IMR-90 (cell line): ENCODE measurements around the gene DLL4. TPM values are rescaled to one million over a fixed set of nuclear protein-coding genes. Genes with fewer than 3 reads are reported as not detected.

ENCODE experiments used
- ATAC-seq: fragments of 200-7000 bp; cut with Tn5 transposase; 2 replicates; pipeline ENCODE4 v1.9.1; 2020; ENCODE audit warnings: low read depth, mild to moderate bottlenecking, moderate library complexity
- BruUV-seq: library from RNA; stranded (reverse); fragments of 400-500 nt; replicated peaks from 2 replicates; lab custom pipeline; 2021; lab: Mats Ljungman, UMichigan
- CTCF ChIA-PET: fragments of 300-600 bp; formaldehyde crosslinking; extraction: SDS; loops from one replicate; lab custom pipeline; 2021; ENCODE audit warnings: antibody characterized with exemption; lab: Yijun Ruan, JAX
- POLR2A ChIA-PET: fragments of 300-600 bp; sonication (Branson Sonifier 250); formaldehyde crosslinking; loops from one replicate; lab custom pipeline; 2022; ENCODE audit warnings: antibody characterized with exemption; ENCODE audit not compliant: unreplicated experiment; lab: Charles Lee
- DNase-seq: peaks from one replicate; pipeline ENCODE4 v3.0.0; 2013
- H2AFZ ChIP-seq: replicated peaks from 2 replicates; pipeline ENCODE3; 2013; ENCODE audit warnings: low read length, mild to moderate bottlenecking; ENCODE audit not compliant: poor library complexity
- H2AK5ac ChIP-seq: 2 replicates; pipeline ENCODE4 v1.6.1; 2013; ENCODE audit warnings: low read depth, low read length, inconsistent platforms
- H2AK9ac ChIP-seq: replicated peaks from 2 replicates; pipeline ENCODE3; 2013; ENCODE audit warnings: mild to moderate bottlenecking, low read depth, low read length, moderate library complexity; ENCODE audit not compliant: poor library complexity
- H2BK120ac ChIP-seq: 2 replicates; pipeline ENCODE4 v1.6.1; 2013; ENCODE audit warnings: low read depth, low read length, inconsistent platforms
- H2BK15ac ChIP-seq: 3 replicates; pipeline ENCODE4 v1.6.1; 2013; ENCODE audit warnings: low read depth, low read length, inconsistent platforms
- H2BK20ac ChIP-seq: 2 replicates; pipeline ENCODE4 v1.6.1; 2013; ENCODE audit warnings: low read depth, mild to moderate bottlenecking, inconsistent platforms, low read length, moderate library complexity
- H2BK5ac ChIP-seq: 2 replicates; pipeline ENCODE4 v1.6.1; 2013; ENCODE audit warnings: mild to moderate bottlenecking, low read depth, low read length, inconsistent platforms; ENCODE audit not compliant: poor library complexity, severe bottlenecking
- H3K14ac ChIP-seq: replicated peaks from 2 replicates; pipeline ENCODE4 v1.6.1; 2013; ENCODE audit warnings: low read depth, low read length, inconsistent platforms
- H3K18ac ChIP-seq: 2 replicates; pipeline ENCODE4 v1.6.1; 2013; ENCODE audit warnings: low read depth, low read length, control low read depth
- H3K23ac ChIP-seq: 2 replicates; pipeline ENCODE4 v1.6.1; 2013; ENCODE audit warnings: low read depth, low read length, inconsistent platforms
- H3K27ac ChIP-seq: 2 replicates; pipeline ENCODE4 v1.5.1; 2013; ENCODE audit warnings: mild to moderate bottlenecking, control low read depth, low read length; ENCODE audit not compliant: insufficient read depth
- H3K27me3 ChIP-seq: 2 replicates; pipeline ENCODE4 v1.6.1; 2013; ENCODE audit warnings: low read length; ENCODE audit not compliant: control insufficient read depth, insufficient read depth
- H3K36me3 ChIP-seq: 2 replicates; pipeline ENCODE4 v1.6.1; 2013; ENCODE audit warnings: low read length, mixed read lengths; ENCODE audit not compliant: control insufficient read depth, insufficient read depth
- H3K4ac ChIP-seq: 2 replicates; pipeline ENCODE4 v1.6.1; 2013; ENCODE audit warnings: low read depth, low read length, inconsistent platforms
- H3K4me1 ChIP-seq: 2 replicates; pipeline ENCODE4 v1.6.1; 2013; ENCODE audit warnings: low read length, mixed read lengths; ENCODE audit not compliant: control insufficient read depth, insufficient read depth
- H3K4me2 ChIP-seq: 2 replicates; pipeline ENCODE4 v1.6.1; 2013; ENCODE audit warnings: low read depth, mild to moderate bottlenecking, control low read depth, low read length, moderate library complexity
- H3K4me3 ChIP-seq: 2 replicates; pipeline ENCODE4 v1.5.1; 2013; ENCODE audit warnings: low read depth, mild to moderate bottlenecking, control low read depth, low read length, moderate library complexity; ENCODE audit not compliant: insufficient read depth
- H3K56ac ChIP-seq: 2 replicates; pipeline ENCODE4 v1.6.1; 2013; ENCODE audit warnings: low read length, inconsistent platforms; ENCODE audit not compliant: insufficient read depth; ENCODE audit errors: extremely low read depth
- H3K79me1 ChIP-seq, 2 experiments: 2 replicates each; pipeline ENCODE4 v1.6.1; 2013; ENCODE audit warnings: low read length in 2 of 2, inconsistent platforms in 1 of 2, low read depth in 1 of 2
- H3K9ac ChIP-seq: 2 replicates; pipeline ENCODE4 v1.6.1; 2013; ENCODE audit warnings: low read depth, low read length, control low read depth
- H3K9me1 ChIP-seq: 2 replicates; pipeline ENCODE4 v1.6.1; 2013; ENCODE audit warnings: low read length, inconsistent platforms; ENCODE audit not compliant: insufficient read depth
- H3K9me3 ChIP-seq: 2 replicates; pipeline ENCODE4 v1.6.1; 2013; ENCODE audit warnings: low read length; ENCODE audit not compliant: control insufficient read depth, insufficient read depth
- H4K20me1 ChIP-seq: 2 replicates; pipeline ENCODE4 v1.6.1; 2013; ENCODE audit warnings: low read length, inconsistent platforms; ENCODE audit not compliant: insufficient read depth
- H4K5ac ChIP-seq: 2 replicates; pipeline ENCODE4 v1.6.1; 2013; ENCODE audit warnings: mild to moderate bottlenecking, low read depth, low read length, control low read depth
- H4K8ac ChIP-seq, 2 experiments: 2 replicates each; pipeline ENCODE4 v1.6.1; 2013; ENCODE audit warnings: low read depth in 2 of 2, low read length in 2 of 2, control low read depth in 1 of 2, inconsistent platforms in 1 of 2
- H4K91ac ChIP-seq: 2 replicates; pipeline ENCODE4 v1.6.1; 2013; ENCODE audit warnings: low read depth, low read length, inconsistent platforms; ENCODE audit not compliant: insufficient read depth
- BHLHE40 ChIP-seq: fragments of 150-350 bp; IDR thresholded peaks from 2 replicates; pipeline ENCODE4 v1.6.1; 2016; ENCODE audit warnings: mild to moderate bottlenecking, low read depth, low read length
- CHD1 ChIP-seq: IDR thresholded peaks from 2 replicates; pipeline ENCODE4 v1.6.1; 2012; ENCODE audit warnings: low read depth, low read length, improper control_type of control experiment
- MAFK ChIP-seq: IDR thresholded peaks from 2 replicates; pipeline ENCODE4 v1.6.1; 2012; ENCODE audit warnings: low read depth, low read length, improper control_type of control experiment
- MAZ ChIP-seq: IDR thresholded peaks from 2 replicates; pipeline ENCODE4 v1.6.1; 2012; ENCODE audit warnings: low read depth, mild to moderate bottlenecking, low read length, improper control_type of control experiment, moderate library complexity, borderline replicate concordance
- MXI1 ChIP-seq: IDR thresholded peaks from 2 replicates; pipeline ENCODE4 v1.6.1; 2012; ENCODE audit warnings: low read depth, mild to moderate bottlenecking, low read length, moderate library complexity, borderline replicate concordance
- POLR2A ChIP-seq: IDR thresholded peaks from 2 replicates; pipeline ENCODE4 v1.6.1; 2012; ENCODE audit warnings: mild to moderate bottlenecking, low read depth, low read length
- RAD21 ChIP-seq: IDR thresholded peaks from 2 replicates; pipeline ENCODE4 v1.6.1; 2012; ENCODE audit warnings: low read length, improper control_type of control experiment
- RFX5 ChIP-seq: IDR thresholded peaks from 2 replicates; pipeline ENCODE4 v1.8.0; 2012; ENCODE audit warnings: low read depth, mild to moderate bottlenecking, low read length, moderate library complexity
- SMC3 ChIP-seq: fragments of 150-350 bp; IDR thresholded peaks from 2 replicates; pipeline ENCODE4 v1.6.1; 2016; ENCODE audit warnings: low read depth, mild to moderate bottlenecking, antibody characterized with exemption, low read length, moderate library complexity
- WGBS, 2 experiments: methylation state at CpG; one replicate each; pipeline versions ENCODE4 v1.1.5 to v1.1.7; 2013; ENCODE audit warnings: missing lambda C conversion rate in 2 of 2; ENCODE audit not compliant: insufficient read length in 1 of 2; ENCODE audit errors: extremely low coverage in 2 of 2; 5-methylcytosine and 5-hydroxymethylcytosine counted together
- dilution Hi-C: fragments of 300-500 bp; cut with HindIII; formaldehyde crosslinking; loops from one replicate; pipeline ENCODE4 v1.14.3; 2018; ENCODE audit warnings: low sequenced_read_pairs; ENCODE audit not compliant: unreplicated experiment
- in situ Hi-C: fragments of 300-500 bp; cut with MboI; formaldehyde crosslinking; loops from 3 replicates; pipeline ENCODE4 v1.14.3; 2019; ENCODE audit warnings: low sequenced_read_pairs, inconsistent platforms, mixed read lengths
- intact Hi-C: fragments of 100-400 bp; cut with micrococcal nuclease; formaldehyde crosslinking; loops from 2 replicates; pipeline ENCODE4 v1.10.0; 2022
- polyA plus RNA-seq, 3 experiments: library from polyadenylated mRNA; depleted of rRNA; stranded (reverse); fragments of >200 nt; gene quantifications; 2 replicates each; pipeline ENCODE4 v1.2.3, GENCODE V29; 2012; ENCODE audit warnings: low replicate concordance in 1 of 3
- total RNA-seq: library from RNA; depleted of rRNA; stranded (reverse); fragments of >200 nt; gene quantifications from 2 replicates; pipeline ENCODE4 v1.2.3, GENCODE V29; 2012
- TF ChIP-seq, protein P1 (sequence below): fragments of 150-350 bp; IDR thresholded peaks from 2 replicates; pipeline ENCODE4 v1.6.1; 2016; ENCODE audit warnings: low read depth, mild to moderate bottlenecking, low read length, moderate library complexity, borderline replicate concordance
- TF ChIP-seq, protein P2 (sequence below): fragments of 150-350 bp; IDR thresholded peaks from 2 replicates; pipeline ENCODE4 v1.6.1; 2017; ENCODE audit warnings: mild to moderate bottlenecking, antibody characterized with exemption, low read length, low read depth

DLL4 gene
- total and polyA plus RNA-seq, 2 of the 4 experiments (the other 2 are of a cell fraction), result 1.8 to 3.4 TPM

GRCh38 chr15:40936234-40936708, 7.1 kb downstream of the DLL4 start:
- peaks cover 23% of the 10 kb centered on the region for H4K20me1 ChIP-seq
- peaks cover 0 to 70% of the 10 kb centered on the region in 2 experiments; a peak in 3 of 4 replicates for H3K79me1 ChIP-seq
- DNase-seq (no peak), ATAC-seq (no peak)
- intact Hi-C loops, result no loop called here
- H2AK5ac ChIP-seq, result peak overlapping the region; percentile 3; the same call in 1 of the 2 replicates
- H2AK9ac ChIP-seq, result peak overlapping the region; percentile 52
- no peak overlapping the region for H3K14ac ChIP-seq
- no peak overlapping the region for H3K9ac ChIP-seq
- H3K9me1 ChIP-seq, result peaks cover 23% of the 10 kb centered on the region
- peak overlapping the region; percentile 21; the same call in 1 of the 2 replicates for H4K91ac ChIP-seq
- no peak overlapping the region for H2BK5ac ChIP-seq
- H3K4me3 ChIP-seq, result no peak overlapping the region
- no peak overlapping the region for H3K18ac ChIP-seq
- peak overlapping the region; percentile 44 for H2AFZ ChIP-seq
- no peak overlapping the region for H3K4me2 ChIP-seq
- H3K4ac ChIP-seq, result no peak overlapping the region
- H3K36me3 ChIP-seq, result peaks cover 12% of the 10 kb centered on the region
- H3K23ac ChIP-seq, result no peak overlapping the region
- H4K5ac ChIP-seq, result no peak overlapping the region
- CTCF ChIA-PET, result no interaction called here
- 94% methylated on average over 21 of the region's 31 CpGs; no CpG with 5 or more reads in 1 of the 2 experiments for WGBS, 2 experiments
- in situ Hi-C loops, result no loop called here
- dilution Hi-C loops, result no loop called here
- H3K9me3 ChIP-seq, result no peaks in the 10 kb centered on the region
- peaks cover 22% of the 10 kb centered on the region for H3K4me1 ChIP-seq
- POLR2A ChIA-PET, result interaction anchor here (0.6 kb wide), 1 partner anchor 129 kb away, joined by 3 read pairs; the partner anchor contains the start of gene ZFYVE19
- no peaks in the 10 kb centered on the region for H3K27me3 ChIP-seq
- TF ChIP-seq MAZ (no peak), RAD21 (no peak), SMC3 (no peak), BHLHE40 (no peak), CHD1 (no peak), MXI1 (no peak), RFX5 (no peak), MAFK (no peak), POLR2A (no peak)
- TF ChIP-seq, protein P1, sequence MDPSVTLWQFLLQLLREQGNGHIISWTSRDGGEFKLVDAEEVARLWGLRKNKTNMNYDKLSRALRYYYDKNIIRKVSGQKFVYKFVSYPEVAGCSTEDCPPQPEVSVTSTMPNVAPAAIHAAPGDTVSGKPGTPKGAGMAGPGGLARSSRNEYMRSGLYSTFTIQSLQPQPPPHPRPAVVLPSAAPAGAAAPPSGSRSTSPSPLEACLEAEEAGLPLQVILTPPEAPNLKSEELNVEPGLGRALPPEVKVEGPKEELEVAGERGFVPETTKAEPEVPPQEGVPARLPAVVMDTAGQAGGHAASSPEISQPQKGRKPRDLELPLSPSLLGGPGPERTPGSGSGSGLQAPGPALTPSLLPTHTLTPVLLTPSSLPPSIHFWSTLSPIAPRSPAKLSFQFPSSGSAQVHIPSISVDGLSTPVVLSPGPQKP, result no peak
- TF ChIP-seq, protein P2, sequence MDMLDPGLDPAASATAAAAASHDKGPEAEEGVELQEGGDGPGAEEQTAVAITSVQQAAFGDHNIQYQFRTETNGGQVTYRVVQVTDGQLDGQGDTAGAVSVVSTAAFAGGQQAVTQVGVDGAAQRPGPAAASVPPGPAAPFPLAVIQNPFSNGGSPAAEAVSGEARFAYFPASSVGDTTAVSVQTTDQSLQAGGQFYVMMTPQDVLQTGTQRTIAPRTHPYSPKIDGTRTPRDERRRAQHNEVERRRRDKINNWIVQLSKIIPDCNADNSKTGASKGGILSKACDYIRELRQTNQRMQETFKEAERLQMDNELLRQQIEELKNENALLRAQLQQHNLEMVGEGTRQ, result no peak
- no peak overlapping the region for H3K27ac ChIP-seq
- H3K56ac ChIP-seq, result no peak overlapping the region
- no peak overlapping the region for H2BK120ac ChIP-seq
- H4K8ac ChIP-seq, result no peak overlapping the region
- no peak overlapping the region for H2BK20ac ChIP-seq
- H2BK15ac ChIP-seq, result no peak overlapping the region
- no TSS peak for BruUV-seq
